Activated CD4-positive, alpha-beta memory T cell treated with anti-CD3 and anti-CD28 coated beads, Interleukin-2, amount 10 ng/mL, durations not matched to agents 7 days and 5 days (primary cell): Measurements from ENCODE around the gene DCUN1D3. TPM values are rescaled to one million over a fixed set of nuclear protein-coding genes. Genes with fewer than 3 reads are reported as not detected.
A peak's percentile ranks its signal among the peaks of the same experiment; 100 is the strongest.

Experiments used
- CTCF ChIA-PET: fragments of 350-600 bp; sonication (Branson Sonifier 250); formaldehyde crosslinking; loops from one replicate; lab custom pipeline; 2021; ENCODE audit warnings: antibody characterized with exemption, inconsistent platforms; lab: Charles Lee
- POLR2A ChIA-PET: fragments of 350-600 bp; sonication (Branson Sonifier 250); formaldehyde crosslinking; loops from one replicate; lab custom pipeline; 2021; ENCODE audit warnings: antibody characterized with exemption; lab: Charles Lee
- DNase-seq: peaks from one replicate; pipeline ENCODE4 v3.0.0-alpha.2; 2020
- H3K27ac Mint-ChIP-seq: one replicate; pipeline ENCODE4 v1.8.0; 2021; ENCODE audit warnings: mild to moderate bottlenecking, mixed read lengths
- H3K27me3 Mint-ChIP-seq: one replicate; pipeline ENCODE4 v1.8.0; 2021; ENCODE audit warnings: mixed read lengths
- H3K36me3 Mint-ChIP-seq: one replicate; pipeline ENCODE4 v1.8.0; 2021; ENCODE audit warnings: low read depth, mixed read lengths
- H3K4me1 Mint-ChIP-seq: one replicate; pipeline ENCODE4 v1.8.0; 2021; ENCODE audit warnings: mixed read lengths
- H3K4me3 Mint-ChIP-seq: one replicate; pipeline ENCODE4 v1.8.0; 2021; ENCODE audit warnings: mild to moderate bottlenecking, mixed read lengths
- H3K9me3 Mint-ChIP-seq: one replicate; pipeline ENCODE4 v1.8.0; 2021; ENCODE audit warnings: mixed read lengths
- total RNA-seq, 2 experiments: library from RNA; stranded (reverse); gene quantifications; one replicate each; pipeline ENCODE4 v1.2.3, GENCODE V29; 2021

Gene DCUN1D3
- total RNA-seq, 2 experiments from 2014 or later, result 20.7 to 21.6 TPM

DNA sequence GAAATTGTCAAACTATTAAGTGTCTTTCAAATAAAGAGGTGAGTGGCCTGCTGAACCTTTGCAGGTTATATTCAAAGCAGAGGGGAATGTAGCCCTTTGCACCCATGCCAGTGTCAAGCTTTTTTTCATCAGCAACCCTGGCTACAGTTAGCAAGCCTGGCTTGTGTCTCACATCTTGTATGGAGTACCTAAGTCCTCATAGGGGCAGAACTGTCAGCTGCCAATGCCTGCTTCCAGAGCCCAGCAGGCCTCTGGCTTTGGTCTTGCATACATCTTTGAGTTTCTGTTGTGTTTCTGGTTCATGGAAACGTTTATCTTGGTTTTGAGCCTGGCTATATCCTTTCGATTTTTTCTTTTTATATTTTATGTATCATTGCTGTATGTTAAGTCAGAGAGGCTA is 67.1 kb downstream of the DCUN1D3 start:
- H3K4me1 Mint-ChIP-seq, result no peaks in the 10 kb centered on the region
- H3K36me3 Mint-ChIP-seq, result peaks cover 60% of the 10 kb centered on the region
- no peak overlapping the region for H3K4me3 Mint-ChIP-seq
- H3K27ac Mint-ChIP-seq, result no peak overlapping the region
- DNase-seq, result no peak
- ChIA-PET CTCF (interaction anchor here (1.3 kb wide), 1 partner anchor 11 kb away, joined by 4 read pairs; no protein-coding TSS in a partner anchor), POLR2A (no interaction called here)
- no peaks in the 10 kb centered on the region for H3K27me3 Mint-ChIP-seq
- peaks cover 4% of the 10 kb centered on the region for H3K9me3 Mint-ChIP-seq

DNA sequence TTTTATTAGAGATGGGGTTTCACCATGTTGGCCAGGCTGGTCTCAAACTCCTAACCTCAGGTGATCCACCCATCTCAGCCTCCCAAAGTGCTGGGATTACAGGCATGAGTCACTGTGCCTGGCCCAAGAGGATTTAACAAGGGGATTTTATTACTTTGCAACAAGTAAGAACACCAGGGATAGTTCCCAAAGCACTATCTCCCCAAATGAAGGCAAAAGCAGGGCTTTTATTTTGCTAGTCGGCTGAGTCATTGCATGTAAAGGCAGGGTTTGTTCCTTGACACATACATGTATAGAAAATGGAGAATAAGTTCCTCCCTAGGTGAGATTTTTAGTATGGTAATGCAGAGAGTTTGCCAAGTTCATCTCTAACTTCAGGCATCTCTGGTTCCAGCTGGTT is 69.8 kb downstream of the DCUN1D3 start:
- CTCF ChIA-PET, result no interaction called here
- peaks cover 47% of the 10 kb centered on the region for H3K36me3 Mint-ChIP-seq
- H3K27ac Mint-ChIP-seq, result no peak overlapping the region
- H3K9me3 Mint-ChIP-seq, result no peaks in the 10 kb centered on the region
- no peaks in the 10 kb centered on the region for H3K4me1 Mint-ChIP-seq
- POLR2A ChIA-PET, result no interaction called here
- no peaks in the 10 kb centered on the region for H3K27me3 Mint-ChIP-seq
- H3K4me3 Mint-ChIP-seq, result no peak overlapping the region
- DNase-seq, result no peak

DNA sequence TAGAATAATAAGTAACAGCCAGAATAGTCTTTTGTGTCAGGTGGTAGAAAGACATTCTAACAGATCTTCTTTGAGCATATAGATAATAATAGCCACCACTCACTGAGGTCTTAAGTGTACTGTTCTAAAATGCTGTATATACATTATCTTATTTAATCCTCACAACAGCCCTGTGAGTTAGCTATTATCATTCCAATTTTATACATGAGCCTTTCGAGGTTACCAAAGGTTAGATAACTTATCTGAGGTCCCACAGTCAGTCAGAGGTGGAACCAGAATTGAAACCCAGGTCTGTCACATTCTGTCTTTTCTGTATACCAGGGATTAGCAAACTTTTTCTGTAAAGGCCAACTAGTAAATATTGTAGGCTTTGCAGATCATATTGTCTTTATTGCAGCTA is 70.6 kb downstream of the DCUN1D3 start:
- ChIA-PET POLR2A (no interaction called here), CTCF (no interaction called here)
- no peaks in the 10 kb centered on the region for H3K4me1 Mint-ChIP-seq
- no peak for DNase-seq
- peaks cover 43% of the 10 kb centered on the region for H3K36me3 Mint-ChIP-seq
- no peaks in the 10 kb centered on the region for H3K27me3 Mint-ChIP-seq
- H3K4me3 Mint-ChIP-seq, result no peak overlapping the region
- no peak overlapping the region for H3K27ac Mint-ChIP-seq
- H3K9me3 Mint-ChIP-seq, result no peaks in the 10 kb centered on the region

DNA sequence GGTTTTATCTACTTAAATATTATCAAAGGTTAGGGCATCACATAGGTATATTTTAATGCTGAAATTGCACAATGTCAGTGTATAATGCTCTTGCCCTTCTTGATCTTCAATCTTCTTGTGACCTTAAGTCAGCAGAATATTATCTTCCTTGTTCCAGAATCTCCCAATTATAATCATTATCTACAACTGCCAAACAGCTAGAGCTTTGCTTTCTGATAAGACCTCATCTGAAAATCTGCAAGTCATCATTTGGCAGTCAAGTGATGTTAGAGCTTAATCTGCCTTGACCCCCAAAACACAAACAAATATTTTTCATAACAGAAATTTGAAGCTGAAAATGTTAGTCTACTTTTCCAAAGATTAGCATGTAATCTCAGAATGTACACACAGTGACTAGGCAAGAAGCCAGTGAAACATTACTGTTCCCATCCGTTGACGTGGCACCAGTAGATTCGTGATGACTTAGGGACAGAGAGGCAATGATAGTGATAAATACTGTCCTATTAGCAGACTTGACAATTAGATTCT is 74.1 kb downstream of the DCUN1D3 start:
- ChIA-PET CTCF (no interaction called here), POLR2A (interaction anchor here (1.0 kb wide), 1 partner anchor 19 kb away, joined by 3 read pairs; the partner anchor contains the start of genes ERI2 and REXO5)
- Mint-ChIP-seq H3K27me3 (no peaks in the 10 kb centered on the region), H3K27ac (no peak overlapping the region), H3K9me3 (no peaks in the 10 kb centered on the region), H3K4me1 (peaks cover 15% of the 10 kb centered on the region), H3K36me3 (peaks cover 48% of the 10 kb centered on the region), H3K4me3 (no peak overlapping the region)
- no peak for DNase-seq

DNA sequence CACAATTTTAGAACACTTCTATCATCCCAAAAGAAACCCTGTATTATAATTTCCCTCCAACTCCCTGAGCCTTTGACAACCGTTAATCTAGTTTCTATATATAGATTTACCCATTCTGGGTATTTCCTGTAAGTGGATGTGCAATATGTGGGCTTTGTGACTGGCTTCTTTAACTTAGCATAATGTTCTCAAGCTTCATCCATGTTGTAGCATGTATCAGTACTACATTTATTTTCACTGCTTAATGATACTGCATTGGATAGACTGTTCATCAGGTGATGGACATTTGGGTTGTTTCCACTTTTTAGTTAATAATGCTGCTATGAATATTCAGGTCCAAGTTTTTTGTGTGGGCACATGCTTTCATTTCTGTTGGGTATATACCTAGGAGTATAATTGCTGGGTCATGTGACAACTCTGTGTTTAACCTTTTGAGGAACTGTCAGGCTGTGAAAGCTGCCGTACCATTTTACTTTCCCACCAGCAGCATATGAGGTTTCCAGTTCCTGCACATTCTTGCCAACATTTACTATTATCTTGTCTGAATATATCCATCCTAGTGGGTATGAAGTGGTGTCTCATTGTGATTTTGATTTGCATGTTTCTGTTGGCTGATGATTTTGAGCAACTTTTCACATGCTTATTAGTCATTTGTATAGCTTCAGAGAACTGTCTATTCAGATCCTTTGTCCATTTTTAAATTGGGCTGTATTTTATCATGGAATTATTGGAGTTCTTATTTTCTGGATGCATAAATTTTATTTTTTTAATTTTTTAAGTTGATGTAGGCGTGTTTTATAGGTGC is 77.4 kb downstream of the DCUN1D3 start:
- no peaks in the 10 kb centered on the region for H3K9me3 Mint-ChIP-seq
- ChIA-PET CTCF (no interaction called here), POLR2A (interaction anchor here (1.0 kb wide), 1 partner anchor 77 kb away, joined by 3 read pairs; the partner anchor contains the start of genes DCUN1D3 and LYRM1)
- H3K27me3 Mint-ChIP-seq, result no peaks in the 10 kb centered on the region
- H3K4me3 Mint-ChIP-seq, result no peak overlapping the region
- H3K4me1 Mint-ChIP-seq, result peaks cover 15% of the 10 kb centered on the region
- H3K27ac Mint-ChIP-seq, result peak overlapping the region; percentile 41
- H3K36me3 Mint-ChIP-seq, result peaks cover 54% of the 10 kb centered on the region
- no peak for DNase-seq

DNA sequence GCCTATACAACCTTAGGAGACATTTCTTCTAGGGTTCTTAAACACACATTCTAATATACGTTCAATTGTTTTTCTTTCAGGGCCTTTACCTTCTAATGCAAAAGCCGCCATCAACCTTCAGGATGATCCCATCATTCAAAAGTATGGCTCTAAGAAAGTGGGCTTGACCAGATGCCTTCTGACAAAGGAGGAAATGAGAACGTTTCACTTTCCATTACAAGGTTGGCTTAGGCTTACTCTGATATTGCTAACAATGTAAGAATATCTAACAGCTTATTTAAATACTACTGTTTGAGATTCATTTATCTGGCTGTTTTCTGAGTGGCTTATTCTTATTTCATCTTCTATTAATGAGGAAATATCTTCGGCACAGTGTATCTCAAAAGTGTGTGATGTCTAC is 78.5 kb downstream of the DCUN1D3 start:
- Mint-ChIP-seq H3K9me3 (no peaks in the 10 kb centered on the region), H3K27me3 (no peaks in the 10 kb centered on the region), H3K4me3 (no peak overlapping the region), H3K4me1 (peaks cover 15% of the 10 kb centered on the region), H3K36me3 (peaks cover 56% of the 10 kb centered on the region), H3K27ac (no peak overlapping the region)
- ChIA-PET CTCF (no interaction called here), POLR2A (no interaction called here)
- DNase-seq, result no peak

DNA sequence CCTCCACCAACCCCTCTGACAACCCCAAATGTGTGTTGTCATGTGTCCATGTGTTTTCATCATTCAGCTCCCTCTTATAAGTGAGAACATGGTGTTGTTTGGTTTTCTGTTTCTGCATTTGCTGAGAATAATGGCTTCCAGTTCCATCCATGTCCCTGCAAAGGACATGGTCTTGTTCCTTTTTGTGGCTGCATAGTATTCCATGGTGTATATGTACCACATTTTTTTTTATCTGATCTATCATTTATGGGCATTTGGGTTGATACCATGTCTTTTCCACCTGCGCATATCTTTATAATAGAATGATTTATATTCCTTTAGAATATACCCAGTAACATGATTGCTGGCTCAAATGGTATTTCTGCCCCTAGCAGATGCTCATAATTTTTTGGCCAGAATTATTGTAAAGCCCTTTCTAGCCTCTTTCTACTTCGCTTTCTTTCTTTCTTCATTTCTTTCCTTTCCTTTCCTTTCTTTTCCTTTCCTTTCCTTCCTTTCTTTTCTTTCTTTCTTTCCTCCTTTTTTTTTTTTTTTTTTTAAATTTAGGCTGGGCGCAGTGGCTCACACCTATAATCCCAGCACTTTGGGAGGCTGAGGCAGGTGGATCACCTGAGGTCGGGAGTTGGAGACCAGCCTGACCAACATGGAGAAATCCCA is 81.1 kb downstream of the DCUN1D3 start:
- peaks cover 54% of the 10 kb centered on the region for H3K36me3 Mint-ChIP-seq
- no peak overlapping the region for H3K4me3 Mint-ChIP-seq
- ChIA-PET CTCF (interaction anchor here (0.6 to 1.5 kb wide), 3 partner anchors 12 to 1398 kb away, joined by 3 to 6 read pairs (median 5); partner anchors contain the start of genes ERI2 and REXO5), POLR2A (interaction anchor here (1.8 kb wide), 1 partner anchor 12 kb away, joined by 5 read pairs; the partner anchor contains the start of genes ERI2 and REXO5)
- DNase-seq, result no peak
- no peaks in the 10 kb centered on the region for H3K9me3 Mint-ChIP-seq
- no peaks in the 10 kb centered on the region for H3K27me3 Mint-ChIP-seq
- H3K4me1 Mint-ChIP-seq, result peaks cover 26% of the 10 kb centered on the region
- H3K27ac Mint-ChIP-seq, result no peak overlapping the region

DNA sequence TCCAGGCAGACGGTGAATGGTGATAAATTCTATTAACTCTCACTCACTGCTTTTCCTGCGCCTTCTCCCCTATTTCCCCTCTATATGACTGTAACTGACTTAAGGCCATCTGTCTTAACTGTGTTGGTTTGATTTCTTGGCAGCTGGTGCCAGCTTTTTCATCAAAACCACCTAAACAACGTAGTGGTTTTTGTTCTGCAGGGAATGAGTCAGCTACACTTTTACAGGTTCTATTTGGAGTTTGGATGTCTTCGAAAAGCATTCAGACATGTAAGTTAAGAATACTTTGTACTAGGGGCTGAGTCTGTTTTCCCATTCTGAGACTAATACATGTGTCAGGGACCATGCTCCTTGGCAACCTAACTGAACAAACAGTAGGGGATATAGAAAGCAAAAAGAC is 85.4 kb downstream of the DCUN1D3 start:
- Mint-ChIP-seq H3K27me3 (no peaks in the 10 kb centered on the region), H3K4me1 (peaks cover 24% of the 10 kb centered on the region), H3K4me3 (no peak overlapping the region), H3K27ac (no peak overlapping the region), H3K36me3 (peaks cover 39% of the 10 kb centered on the region), H3K9me3 (no peaks in the 10 kb centered on the region)
- ChIA-PET CTCF (interaction anchor here (0.6 to 1.5 kb wide), 4 partner anchors 8 to 417 kb away, joined by 3 to 4 read pairs (median 3); partner anchors contain the start of genes ERI2 and REXO5), POLR2A (interaction anchor here (1.1 kb wide), 1 partner anchor 9 kb away, joined by 5 read pairs; the partner anchor contains the start of genes ERI2 and REXO5)
- DNase-seq, result no peak

DNA sequence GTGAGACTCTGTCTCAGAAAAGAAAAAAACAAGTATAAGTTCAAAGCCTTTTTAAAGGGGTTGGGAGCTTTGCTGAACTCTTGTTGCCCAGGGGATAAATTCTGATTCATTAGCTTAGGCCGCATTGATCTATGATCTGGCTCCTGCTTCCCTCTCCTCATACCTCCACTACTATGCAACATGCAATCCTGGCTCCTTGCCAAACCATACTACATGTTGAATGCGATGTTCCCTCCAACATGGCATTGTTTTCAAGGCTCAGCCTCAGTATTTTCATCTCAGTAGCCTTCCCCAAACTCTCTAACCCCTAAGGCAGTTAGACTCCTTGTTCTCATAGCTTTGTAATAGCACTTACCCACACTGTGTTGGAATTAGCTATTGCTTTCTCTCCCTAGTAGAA is 87.6 kb downstream of the DCUN1D3 start:
- peaks cover 39% of the 10 kb centered on the region for H3K4me1 Mint-ChIP-seq
- H3K9me3 Mint-ChIP-seq, result no peaks in the 10 kb centered on the region
- POLR2A ChIA-PET, result no interaction called here
- H3K27ac Mint-ChIP-seq, result no peak overlapping the region
- H3K4me3 Mint-ChIP-seq, result no peak overlapping the region
- H3K27me3 Mint-ChIP-seq, result no peaks in the 10 kb centered on the region
- no peak for DNase-seq
- CTCF ChIA-PET, result interaction anchor here (0.7 to 1.2 kb wide), 2 partner anchors 13 to 38 kb away, joined by 3 to 4 read pairs; no protein-coding TSS in a partner anchor
- peaks cover 32% of the 10 kb centered on the region for H3K36me3 Mint-ChIP-seq

DNA sequence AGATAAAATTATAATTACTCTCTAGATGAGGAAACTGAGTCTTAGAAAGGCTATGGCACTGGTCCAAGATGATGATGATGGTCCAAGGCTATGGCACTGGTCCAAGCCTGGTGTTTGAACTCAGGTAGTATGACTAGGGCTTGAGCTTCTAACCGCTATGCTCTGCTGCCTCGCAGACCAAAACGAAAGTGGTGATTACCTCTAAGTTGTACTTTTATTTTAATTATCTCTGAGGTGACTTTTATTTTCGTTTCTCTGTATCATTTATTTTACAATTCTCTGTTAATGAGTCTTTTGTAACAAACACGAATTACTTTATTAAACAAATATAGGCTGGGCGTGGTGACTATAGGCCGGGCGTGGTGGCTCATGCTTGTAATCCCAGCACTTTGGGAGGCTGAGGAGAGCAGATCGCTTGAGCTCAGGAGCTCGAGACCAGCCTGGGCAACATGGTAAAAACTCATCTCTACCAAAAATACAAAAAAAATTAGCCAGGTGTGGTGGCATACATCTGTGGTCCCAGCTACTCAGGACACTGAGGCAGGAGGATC is 88.2 kb downstream of the DCUN1D3 start:
- POLR2A ChIA-PET, result no interaction called here
- no peaks in the 10 kb centered on the region for H3K27me3 Mint-ChIP-seq
- peaks cover 29% of the 10 kb centered on the region for H3K36me3 Mint-ChIP-seq
- no peaks in the 10 kb centered on the region for H3K9me3 Mint-ChIP-seq
- peaks cover 42% of the 10 kb centered on the region for H3K4me1 Mint-ChIP-seq
- DNase-seq, result no peak
- CTCF ChIA-PET, result interaction anchor here (0.7 to 1.2 kb wide), 2 partner anchors 12 to 38 kb away, joined by 3 to 4 read pairs; no protein-coding TSS in a partner anchor
- H3K4me3 Mint-ChIP-seq, result no peak overlapping the region
- no peak overlapping the region for H3K27ac Mint-ChIP-seq

DNA sequence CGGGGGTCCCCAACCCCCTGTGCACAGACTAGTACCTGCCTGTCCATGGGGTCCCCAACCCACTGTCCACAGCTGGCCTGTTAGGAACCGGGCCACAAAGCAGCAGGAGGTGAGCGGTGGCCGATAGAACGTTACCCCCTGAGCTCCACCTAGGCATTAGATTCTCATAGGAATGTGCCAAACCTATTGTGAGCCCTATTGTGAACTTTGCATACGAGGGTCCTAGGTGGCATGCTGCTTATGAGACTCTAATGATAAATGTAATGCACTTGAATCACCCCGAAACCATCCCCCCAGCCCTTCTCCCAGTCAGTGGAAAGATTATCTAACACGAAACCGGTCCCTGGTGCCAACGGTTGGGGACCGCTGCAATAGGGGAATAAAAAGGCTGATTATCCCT is 92.3 kb downstream of the DCUN1D3 start:
- ChIA-PET POLR2A (interaction anchor here (0.6 to 2.5 kb wide), 3 partner anchors 44 to 1551 kb away, joined by 3 to 18 read pairs (median 5); partner anchors contain the start of gene ACSM3), CTCF (interaction anchor here (1.9 kb wide), 1 partner anchor 276 kb away, joined by 5 read pairs; no protein-coding TSS in a partner anchor)
- H3K9me3 Mint-ChIP-seq, result no peaks in the 10 kb centered on the region
- H3K27me3 Mint-ChIP-seq, result no peaks in the 10 kb centered on the region
- H3K27ac Mint-ChIP-seq, result peak overlapping the region; percentile 93
- peaks cover 51% of the 10 kb centered on the region for H3K4me1 Mint-ChIP-seq
- H3K36me3 Mint-ChIP-seq, result peaks cover 15% of the 10 kb centered on the region
- H3K4me3 Mint-ChIP-seq, result peak overlapping the region; percentile 97
- no peak for DNase-seq
